Activated CD4-positive, alpha-beta memory T cell treated with anti-CD3 and anti-CD28 coated beads for 36 hours (primary cell): Measurements from ENCODE around the gene TRAPPC4. TPM values are rescaled to one million over a fixed set of nuclear protein-coding genes. Genes with fewer than 3 reads are reported as not detected.
A peak's percentile ranks its signal among the peaks of the same experiment; 100 is the strongest.
"Not testable (repeated sequence)": the region's sequence is repeated elsewhere in the genome, so short reads cannot be mapped to it uniquely, and the experiment has no call there.

Experiments used
- CTCF ChIA-PET: fragments of 350-600 bp; sonication (Branson Sonifier 250); formaldehyde crosslinking; loops from one replicate; lab custom pipeline; 2021; ENCODE audit warnings: antibody characterized with exemption, inconsistent platforms; lab: Charles Lee
- POLR2A ChIA-PET: fragments of 350-600 bp; sonication (Branson Sonifier 250); formaldehyde crosslinking; loops from one replicate; lab custom pipeline; 2021; ENCODE audit warnings: antibody characterized with exemption; lab: Charles Lee
- DNase-seq: peaks from one replicate; pipeline ENCODE4 v3.0.0-alpha.2; 2020
- H3K27ac Mint-ChIP-seq: one replicate; pipeline ENCODE4 v1.8.0; 2021; ENCODE audit warnings: mixed read lengths
- H3K27me3 Mint-ChIP-seq: one replicate; pipeline ENCODE4 v1.8.0; 2021; ENCODE audit warnings: mixed read lengths
- H3K36me3 Mint-ChIP-seq: one replicate; pipeline ENCODE4 v1.8.0; 2021; ENCODE audit warnings: mixed read lengths
- H3K4me1 Mint-ChIP-seq: one replicate; pipeline ENCODE4 v1.8.0; 2021; ENCODE audit warnings: low read depth, mixed read lengths
- H3K4me3 Mint-ChIP-seq: one replicate; pipeline ENCODE4 v1.8.0; 2021; ENCODE audit warnings: mild to moderate bottlenecking, mixed read lengths
- H3K9me3 Mint-ChIP-seq: one replicate; pipeline ENCODE4 v1.8.0; 2021; ENCODE audit warnings: mixed read lengths
- intact Hi-C: fragments of 100-400 bp; cut with micrococcal nuclease; formaldehyde crosslinking; loops from one replicate; pipeline ENCODE4 v1.15.1; 2023
- total RNA-seq, 2 experiments: library from RNA; stranded (reverse); gene quantifications; one replicate each; pipeline ENCODE4 v1.2.3, GENCODE V29; 2021

The TRAPPC4 gene
- total RNA-seq, 2 experiments from 2014 or later: 86.4 to 87.8 TPM

GRCh38 chr11:119039471-119039870 is 20.9 kb downstream of the TRAPPC4 start:
- DNase-seq, POLR2A ChIA-PET, H3K27me3 Mint-ChIP-seq, H3K4me1 Mint-ChIP-seq, intact Hi-C loops, H3K36me3 Mint-ChIP-seq, H3K9me3 Mint-ChIP-seq, H3K4me3 Mint-ChIP-seq, H3K27ac Mint-ChIP-seq: not testable (repeated sequence)
- CTCF ChIA-PET: interaction anchor here (0.5 to 1.3 kb wide), 3 partner anchors 28 to 301 kb away, joined by 3 to 4 read pairs (median 3); partner anchors contain the start of gene VPS11

GRCh38 chr11:119041821-119042514 is 23.4 kb downstream of the TRAPPC4 start:
- H3K27me3 Mint-ChIP-seq: no peaks in the 10 kb centered on the region
- POLR2A ChIA-PET: no interaction called here

GRCh38 chr11:119042927-119043326 is 24.4 kb downstream of the TRAPPC4 start:
- intact Hi-C loops: no loop called here
- ChIA-PET CTCF (interaction anchor here (1.0 to 1.9 kb wide), 3 partner anchors 12 to 241 kb away, joined by 3 to 8 read pairs (median 3); partner anchors contain the start of genes HMBS and SLC37A4), POLR2A (no interaction called here)
- H3K27me3 Mint-ChIP-seq: no peaks in the 10 kb centered on the region
- H3K9me3 Mint-ChIP-seq: no peaks in the 10 kb centered on the region
- H3K4me1 Mint-ChIP-seq: peaks cover 7% of the 10 kb centered on the region
- H3K27ac Mint-ChIP-seq: no peak overlapping the region
- DNase-seq: no peak
- peaks cover 23% of the 10 kb centered on the region for H3K36me3 Mint-ChIP-seq
- no peak overlapping the region for H3K4me3 Mint-ChIP-seq

More at GRCh38 chr11:119041821-119042514, 23.4 kb downstream of the TRAPPC4 start:
- peaks cover 7% of the 10 kb centered on the region for H3K4me1 Mint-ChIP-seq
- DNase-seq: no peak
- CTCF ChIA-PET: interaction anchor here (0.6 to 1.9 kb wide), 3 partner anchors 11 to 185 kb away, joined by 3 to 8 read pairs (median 3); partner anchors contain the start of gene SLC37A4
- H3K9me3 Mint-ChIP-seq: no peaks in the 10 kb centered on the region
- intact Hi-C loops: no loop called here
- no peak overlapping the region for H3K4me3 Mint-ChIP-seq
- peaks cover 15% of the 10 kb centered on the region for H3K36me3 Mint-ChIP-seq
- H3K27ac Mint-ChIP-seq: no peak overlapping the region

GRCh38 chr11:119044708-119045107 is 26.1 kb downstream of the TRAPPC4 start:
- intact Hi-C loops: no loop called here
- no peak for DNase-seq
- Mint-ChIP-seq H3K4me1 (peaks cover 7% of the 10 kb centered on the region), H3K4me3 (no peak overlapping the region), H3K9me3 (no peaks in the 10 kb centered on the region), H3K36me3 (peaks cover 37% of the 10 kb centered on the region), H3K27me3 (no peaks in the 10 kb centered on the region), H3K27ac (no peak overlapping the region)
- ChIA-PET POLR2A (no interaction called here), CTCF (no interaction called here)

- ChIA-PET POLR2A (interaction anchor here (0.6 to 2.6 kb wide), 3 partner anchors 10 to 388 kb away, joined by 3 to 12 read pairs (median 3); partner anchors contain the start of gene HYOU1), CTCF (interaction anchor here (1.2 kb wide), 2 partner anchors 9 to 10 kb away, joined by 3 to 6 read pairs; no protein-coding TSS in a partner anchor)
- no peak overlapping the region for H3K4me3 Mint-ChIP-seq
- H3K9me3 Mint-ChIP-seq: no peaks in the 10 kb centered on the region
- intact Hi-C loops: no loop called here
- H3K36me3 Mint-ChIP-seq: peaks cover 50% of the 10 kb centered on the region
- H3K27me3 Mint-ChIP-seq: no peaks in the 10 kb centered on the region
- H3K27ac Mint-ChIP-seq: no peak overlapping the region
- H3K4me1 Mint-ChIP-seq: peaks cover 13% of the 10 kb centered on the region
- no peak for DNase-seq
Observed at GRCh38 chr11:119046489-119046888, 27.9 kb downstream of the TRAPPC4 start.

- Mint-ChIP-seq H3K27ac (peak overlapping the region; percentile 14), H3K4me1 (peaks cover 14% of the 10 kb centered on the region), H3K27me3 (no peaks in the 10 kb centered on the region), H3K9me3 (no peaks in the 10 kb centered on the region), H3K36me3 (peaks cover 55% of the 10 kb centered on the region), H3K4me3 (no peak overlapping the region)
- DNase-seq: peak; percentile 38
- ChIA-PET POLR2A (interaction anchor here (0.6 to 2.6 kb wide), 2 partner anchors 9 to 22 kb away, joined by 3 to 12 read pairs; partner anchors contain the start of gene HYOU1), CTCF (interaction anchor here (1.2 to 1.3 kb wide), 3 partner anchors 8 to 12 kb away, joined by 3 to 6 read pairs (median 3); no protein-coding TSS in a partner anchor)
- intact Hi-C loops: no loop called here
Observed at GRCh38 chr11:119047205-119047604, 28.6 kb downstream of the TRAPPC4 start.

- intact Hi-C loops: no loop called here
- H3K4me1 Mint-ChIP-seq: peaks cover 20% of the 10 kb centered on the region
- H3K27me3 Mint-ChIP-seq: no peaks in the 10 kb centered on the region
- CTCF ChIA-PET: interaction anchor here (1.1 to 1.3 kb wide), 2 partner anchors 14 to 119 kb away, joined by 3 read pairs; no protein-coding TSS in a partner anchor
- no peak overlapping the region for H3K4me3 Mint-ChIP-seq
- no peak overlapping the region for H3K27ac Mint-ChIP-seq
- no peaks in the 10 kb centered on the region for H3K9me3 Mint-ChIP-seq
- POLR2A ChIA-PET: interaction anchor here (2.6 kb wide), 1 partner anchor 8 kb away, joined by 12 read pairs; the partner anchor contains the start of gene HYOU1
- peaks cover 68% of the 10 kb centered on the region for H3K36me3 Mint-ChIP-seq
- no peak for DNase-seq
Observed at GRCh38 chr11:119048644-119049043, 30.1 kb downstream of the TRAPPC4 start.

GRCh38 chr11:119049081-119049480 is 30.5 kb downstream of the TRAPPC4 start:
- peaks cover 72% of the 10 kb centered on the region for H3K36me3 Mint-ChIP-seq
- no peaks in the 10 kb centered on the region for H3K27me3 Mint-ChIP-seq
- ChIA-PET CTCF (no interaction called here), POLR2A (interaction anchor here (2.6 kb wide), 1 partner anchor 7 kb away, joined by 12 read pairs; the partner anchor contains the start of gene HYOU1)
- no peak overlapping the region for H3K4me3 Mint-ChIP-seq
- H3K9me3 Mint-ChIP-seq: no peaks in the 10 kb centered on the region
- DNase-seq: no peak
- peaks cover 20% of the 10 kb centered on the region for H3K4me1 Mint-ChIP-seq
- intact Hi-C loops: no loop called here
- no peak overlapping the region for H3K27ac Mint-ChIP-seq

GRCh38 chr11:119051440-119052162 is 33.0 kb downstream of the TRAPPC4 start:
- DNase-seq: peak; percentile 61
- H3K36me3 Mint-ChIP-seq: peaks cover 68% of the 10 kb centered on the region
- no peaks in the 10 kb centered on the region for H3K27me3 Mint-ChIP-seq
- peaks cover 38% of the 10 kb centered on the region for H3K4me1 Mint-ChIP-seq
- peak overlapping the region; percentile 58 for H3K4me3 Mint-ChIP-seq
- peak overlapping the region; percentile 74 for H3K27ac Mint-ChIP-seq
- CTCF ChIA-PET: interaction anchor here (1.6 to 2.1 kb wide), 2 partner anchors 20 to 28 kb away, joined by 4 to 5 read pairs; no protein-coding TSS in a partner anchor
- H3K9me3 Mint-ChIP-seq: no peaks in the 10 kb centered on the region
- intact Hi-C loops: no loop called here
- POLR2A ChIA-PET: interaction anchor here (0.8 to 1.6 kb wide), 3 partner anchors 16 to 47 kb away, joined by 4 to 5 read pairs (median 4); partner anchors contain the start of genes SLC37A4 and VPS11

- peaks cover 67% of the 10 kb centered on the region for H3K36me3 Mint-ChIP-seq
- CTCF ChIA-PET: no interaction called here
- intact Hi-C loops: no loop called here
Observed at GRCh38 chr11:119052163-119052814, 33.7 kb downstream of the TRAPPC4 start.

GRCh38 chr11:119054418-119054817 is 35.9 kb downstream of the TRAPPC4 start:
- Mint-ChIP-seq H3K9me3 (no peaks in the 10 kb centered on the region), H3K4me1 (peaks cover 50% of the 10 kb centered on the region), H3K27me3 (no peaks in the 10 kb centered on the region), H3K27ac (no peak overlapping the region), H3K4me3 (peak overlapping the region; percentile 16), H3K36me3 (peaks cover 53% of the 10 kb centered on the region)
- intact Hi-C loops: no loop called here
- no peak for DNase-seq
- ChIA-PET CTCF (interaction anchor here (0.8 to 1.5 kb wide), 3 partner anchors 8 to 36 kb away, joined by 3 to 4 read pairs (median 3); partner anchors contain the start of genes SLC37A4 and TRAPPC4), POLR2A (interaction anchor here (4.7 kb wide), 1 partner anchor 13 kb away, joined by 35 read pairs; the partner anchor contains the start of gene VPS11)

More at GRCh38 chr11:119052163-119052814, 33.7 kb downstream of the TRAPPC4 start:
- Mint-ChIP-seq H3K4me1 (peaks cover 38% of the 10 kb centered on the region), H3K27ac (peak overlapping the region; percentile 74), H3K27me3 (no peaks in the 10 kb centered on the region), H3K4me3 (no peak overlapping the region), H3K9me3 (no peaks in the 10 kb centered on the region)
- POLR2A ChIA-PET: interaction anchor here (1.6 kb wide), 1 partner anchor 16 kb away, joined by 4 read pairs; the partner anchor contains the start of gene VPS11
- no peak for DNase-seq
